ENCODE data around the gene PHF24. TPM values are rescaled to one million over a fixed set of nuclear protein-coding genes. Genes with fewer than 3 reads are reported as not detected.

PHF24 gene
- total and polyA plus RNA-seq, 10 of the 15 experiments (the other 5 are each of a cell fraction or from before 2014, with no cell fraction given): 0.02 to 0.04 TPM; not detected in 8

GRCh38 chr9:34995670-34996060 lies 37.6 kb downstream of the PHF24 start:
- H3K9me3 ChIP-seq (replicated peaks; ENCODE audit: control insufficient read depth, insufficient read depth, low read length): no peaks in the 10 kb centered on the region
- H3K79me2 ChIP-seq (ENCODE audit: control insufficient read depth, insufficient read depth, low read length): no peaks in the 10 kb centered on the region
- no peak for FAIRE-seq
- TF ChIP-seq SMAD1 (IDR thresholded peaks at IDR 0.05; ENCODE audit: low read depth, partially characterized antibody) (no peak), FOXK2 (IDR thresholded peaks at IDR 0.05) (no peak), TCF3 (IDR thresholded peaks at IDR 0.05; ENCODE audit: borderline replicate concordance, insufficient read depth, low read depth, low read length) (no peak), USF2 (IDR thresholded peaks at IDR 0.05; ENCODE audit: borderline replicate concordance, low read depth, low read length) (no peak), POLR2AphosphoS2 (IDR thresholded peaks at IDR 0.05; ENCODE audit: low read depth, low read length) (no peak), ETV6 (conservative IDR thresholded peaks at IDR 0.05 in 1 of 2, IDR thresholded peaks at IDR 0.05 in 1 of 2; ENCODE audit: borderline replicate concordance in 1 of 2, low read depth in 1 of 2) (no peak), SREBF2 (IDR thresholded peaks at IDR 0.05; ENCODE audit: low read length) (no peak), HSF1 (IDR thresholded peaks at IDR 0.05; ENCODE audit: low read depth, low read length) (no peak), ZNF274 (IDR thresholded peaks at IDR 0.05; ENCODE audit: insufficient read depth, insufficient read length) (no peak), MTA2 (IDR thresholded peaks at IDR 0.05; ENCODE audit: low read depth) (no peak), TARDBP (IDR thresholded peaks at IDR 0.05; ENCODE audit: borderline replicate concordance) (no peak), EZH2 (IDR thresholded peaks at IDR 0.05; ENCODE audit: borderline replicate concordance, control insufficient read depth, low read depth, low read length) (no peak)
- H3K27ac ChIP-seq (ENCODE audit: control insufficient read depth, insufficient read depth): no peak overlapping the region
- ChIA-PET SMC1A (ENCODE audit: uncharacterized antibody, unreplicated experiment) (interaction anchor here (1.1 to 2.6 kb wide), 4 partner anchors 11 to 96 kb away, joined by 3 to 20 read pairs (median 8); no protein-coding TSS in a partner anchor), POLR2A (interaction anchor here (3.6 kb wide), 1 partner anchor 76 kb away, joined by 18 read pairs; the partner anchor contains the start of gene VCP), CTCF (interaction anchor here (0.7 to 7.4 kb wide), 5 partner anchors 11 to 98 kb away, joined by 3 to 63 read pairs (median 26); a partner anchor contains a TSS), RAD21 (ENCODE audit: unreplicated experiment) (interaction anchor here (1.0 to 2.7 kb wide), 2 partner anchors 96 to 101 kb away, joined by 3 to 14 read pairs; no protein-coding TSS in a partner anchor)
- in situ Hi-C loops (cut with MboI) (no loop called here), intact Hi-C loops (cut with micrococcal nuclease; ENCODE audit: unreplicated experiment) (no loop called here)
- H3K9ac ChIP-seq (ENCODE audit: control insufficient read depth, insufficient read depth, low read length): no peak overlapping the region
- peaks cover 29% of the 10 kb centered on the region for H3K4me1 ChIP-seq (ENCODE audit: control insufficient read depth, insufficient read depth, low read length)
- H4K20me1 ChIP-seq (ENCODE audit: control insufficient read depth, insufficient read depth): no peaks in the 10 kb centered on the region
- ATAC-seq: no peak
- 0 out of 4 replicates have a peak, but pooled peaks cover 0 to 2% of the 10 kb centered on the region in 2 experiments for H3K36me3 ChIP-seq (ENCODE audit: control insufficient read depth in 2 of 2, insufficient read depth in 2 of 2, low read length in 1 of 2)
- BruUV-seq (replicated peaks): no TSS peak
- no peak overlapping the region for H2AFZ ChIP-seq (ENCODE audit: control insufficient read depth, low read depth, low read length)
- no peak overlapping the region for H3K4me3 ChIP-seq
- no peaks in the 10 kb centered on the region for H3K27me3 ChIP-seq (replicated peaks in 1 of 2; ENCODE audit: control insufficient read depth in 2 of 2, insufficient read depth in 2 of 2, low read length in 1 of 2)
- no peak overlapping the region for H3K4me2 ChIP-seq (ENCODE audit: control insufficient read depth, insufficient read depth)
- 84% methylated on average over 3 of the region's 3 CpGs for WGBS (ENCODE audit: insufficient coverage, insufficient replicate concordance, low lambda C conversion rate, missing lambda C conversion rate)
- no peak for DNase-seq (ENCODE audit: low read depth, low spot score)
